Esophagus squamous epithelium (tissue), 5 donors: ENCODE measurements around the gene CUBN. TPM values are rescaled to one million over a fixed set of nuclear protein-coding genes. Genes with fewer than 3 reads are reported as not detected.
A peak's percentile ranks its signal among the peaks of the same experiment; 100 is the strongest.

Experiments used
- DNase-seq: peaks from one replicate; lab custom pipeline; 2025; lab: John Stamatoyannopoulos, UW
- H3K27ac ChIP-seq, 4 donors: fragments of 200-600 bp; sonication (generic); one replicate each; pipeline ENCODE4 v1.5.1; 2016 to 2019; ENCODE audit warnings: mild to moderate bottlenecking in 1 of 4
- H3K27me3 ChIP-seq, 4 donors: fragments of 200-600 bp; sonication (generic); 1 replicate in 3 of 4; 2 replicates in 1 of 4; pipeline versions ENCODE4 v1.5.1 to v1.6.0; 2017 to 2021; ENCODE audit warnings: antibody characterized with exemption in 1 of 4
- H3K36me3 ChIP-seq, 3 donors: fragments of 200-600 bp; sonication (generic); one replicate each; pipeline ENCODE4 v1.5.1; 2016 to 2019
- H3K4me1 ChIP-seq, 3 donors: fragments of 200-600 bp; sonication (generic); one replicate each; pipeline ENCODE4 v1.5.1; 2017 to 2019
- H3K4me3 ChIP-seq, 4 donors: fragments of 200-600 bp; sonication (generic); 1 replicate in 3 of 4; 2 replicates in 1 of 4; pipeline ENCODE4 v1.5.1; 2016 to 2019; ENCODE audit warnings: mild to moderate bottlenecking in 2 of 4, moderate library complexity in 1 of 4
- H3K9me3 ChIP-seq, 3 donors: fragments of 200-600 bp; sonication (generic); one replicate each; pipeline ENCODE4 v1.5.1; 2016 to 2019
- CTCF ChIP-seq, 6 experiments: fragments of 450-650 bp in 4 of 6; fragments of 200-600 bp in 2 of 6; sonication (generic) in 2 of 6; IDR thresholded peaks; one replicate each; pipeline ENCODE4 v1.5.1; 2016 to 2019; ENCODE audit warnings: antibody characterized with exemption in 6 of 6, mild to moderate bottlenecking in 4 of 6, moderate library complexity in 4 of 6
- POLR2A ChIP-seq, 4 donors: fragments of 450-650 bp; IDR thresholded peaks; one replicate each; pipeline ENCODE4 v1.6.1; 2017; ENCODE audit warnings: antibody characterized with exemption in 4 of 4, mild to moderate bottlenecking in 4 of 4, moderate library complexity in 3 of 4
- WGBS, 2 donors: methylation state at CpG; one replicate each; pipeline ENCODE4 v1.1.5; 2018; 5-methylcytosine and 5-hydroxymethylcytosine counted together
- intact Hi-C: fragments of 100-400 bp; cut with DNase I; formaldehyde crosslinking; loops from one replicate; pipeline ENCODE4 v1.15.0; 2022
- total RNA-seq, 4 donors: library from RNA; depleted of rRNA; stranded (reverse); fragments of >200 nt; gene quantifications; one replicate each; pipeline ENCODE4 v1.1.0, GENCODE V29; 2016
- donor health status: DM: yes; HTN: yes; CAD: no.

The CUBN gene
- total RNA-seq, 4 donors from 2014 or later = 0.15 to 0.83 (median 0.51) TPM

- no peaks in the 10 kb centered on the region for H3K36me3 ChIP-seq
- peaks cover 2 to 71% (median 24%) of the 10 kb centered on the region in 3 donors for H3K4me1 ChIP-seq
- TF ChIP-seq CTCF (IDR thresholded peaks at IDR 0.05) = no peak
- TF ChIP-seq POLR2A (IDR thresholded peaks at IDR 0.05) = no peak
- no peak overlapping the region for H3K4me3 ChIP-seq
- DNase-seq = no peak
- WGBS, 2 donors = 55 to 74% methylated on average over 8 of the region's 8 CpGs
- intact Hi-C loops = no loop called here
- H3K27me3 ChIP-seq = no peaks in the 10 kb centered on the region
- H3K27ac ChIP-seq = peak overlapping the region in 3 of 4 donors; percentile 32 to 58 (median 56)
- H3K9me3 ChIP-seq = peaks cover 0 to 3% (median 0%) of the 10 kb centered on the region in 3 donors
Measured at GRCh38 chr10:17005621-17006566, 123.7 kb downstream of the CUBN start.

GRCh38 chr10:17004801-17005380, 124.7 kb downstream of the CUBN start:
- TF ChIP-seq POLR2A (IDR thresholded peaks at IDR 0.05) (no peak), CTCF (IDR thresholded peaks at IDR 0.05) (no peak)
- 76 to 94% methylated on average over 5 to 6 of the region's 6 CpGs for WGBS, 2 donors
- Histone ChIP-seq H3K4me1 (peaks cover 2 to 69% (median 21%) of the 10 kb centered on the region in 3 donors), H3K27ac (no peak overlapping the region), H3K4me3 (no peak overlapping the region), H3K9me3 (peaks cover 0 to 3% (median 0%) of the 10 kb centered on the region in 3 donors), H3K36me3 (no peaks in the 10 kb centered on the region), H3K27me3 (no peaks in the 10 kb centered on the region)
- no peak for DNase-seq
- intact Hi-C loops = no loop called here

- whole genome bisulfite sequencing, 2 donors = 79 to 82% methylated on average over 7 of the region's 7 CpGs
- peaks cover 0 to 3% (median 0%) of the 10 kb centered on the region in 3 donors for H3K9me3 ChIP-seq
- intact Hi-C loops = no loop called here
- H3K27me3 ChIP-seq = no peaks in the 10 kb centered on the region
- H3K4me3 ChIP-seq = no peak overlapping the region
- peaks cover 2 to 62% (median 18%) of the 10 kb centered on the region in 3 donors for H3K4me1 ChIP-seq
- no peak for TF ChIP-seq CTCF (IDR thresholded peaks at IDR 0.05)
- TF ChIP-seq POLR2A (IDR thresholded peaks at IDR 0.05) = no peak
- H3K36me3 ChIP-seq = no peaks in the 10 kb centered on the region
- peak overlapping the region in 2 of 4 donors; percentile 26 to 83 for H3K27ac ChIP-seq
- DNase-seq = no peak
Measured at GRCh38 chr10:17003651-17004286, 125.8 kb downstream of the CUBN start.

- H3K27ac ChIP-seq = peak overlapping the region; percentile 36 to 83 (median 62)
- intact Hi-C loops = no loop called here
Measured at GRCh38 chr10:17003151-17003550, 126.5 kb downstream of the CUBN start.

More at GRCh38 chr10:17003151-17003550, 126.5 kb downstream of the CUBN start:
- peaks cover 2 to 56% (median 18%) of the 10 kb centered on the region in 3 donors for H3K4me1 ChIP-seq
- H3K9me3 ChIP-seq = peaks cover 0 to 3% (median 0%) of the 10 kb centered on the region in 3 donors
- WGBS, 2 donors = 55 to 61% methylated on average over 6 to 7 of the region's 7 CpGs
- no peaks in the 10 kb centered on the region for H3K36me3 ChIP-seq
- no peaks in the 10 kb centered on the region for H3K27me3 ChIP-seq
- H3K4me3 ChIP-seq = no peak overlapping the region
- TF ChIP-seq CTCF (IDR thresholded peaks at IDR 0.05) = no peak
- no peak for TF ChIP-seq POLR2A (IDR thresholded peaks at IDR 0.05)
- DNase-seq = no peak
